Spinal cord (tissue), 10 donors: ENCODE data around the gene C14orf132. TPM values are rescaled to one million over a fixed set of nuclear protein-coding genes. Genes with fewer than 3 reads are reported as not detected.
A peak's percentile ranks its signal among the peaks of the same experiment; 100 is the strongest.

ENCODE experiments used
- DNase-seq, 6 donors: peaks; one replicate each; pipeline versions ENCODE4 v3.0.0 to v3.0.0-alpha.2; 2013 to 2015; ENCODE audit warnings: low spot score in 6 of 6, low read depth in 4 of 6
- H3K27ac ChIP-seq: one replicate; pipeline ENCODE4 v1.5.1; 2013; ENCODE audit warnings: low read depth, low read length, control low read depth
- H3K27me3 ChIP-seq: one replicate; pipeline ENCODE4 v1.6.1; 2013; ENCODE audit warnings: low read length; ENCODE audit not compliant: control insufficient read depth, insufficient read depth
- H3K36me3 ChIP-seq: one replicate; pipeline ENCODE4 v1.6.1; 2013; ENCODE audit warnings: low read length; ENCODE audit not compliant: control insufficient read depth, insufficient read depth
- H3K4me1 ChIP-seq: one replicate; pipeline ENCODE4 v1.6.1; 2013; ENCODE audit warnings: low read length; ENCODE audit not compliant: control insufficient read depth, insufficient read depth
- H3K4me3 ChIP-seq: one replicate; pipeline ENCODE4 v1.5.1; 2013; ENCODE audit warnings: low read depth, low read length, control low read depth
- H3K9me3 ChIP-seq: one replicate; pipeline ENCODE4 v1.6.1; 2013; ENCODE audit warnings: low read length; ENCODE audit not compliant: control insufficient read depth, insufficient read depth
- WGBS: methylation state at CpG from one replicate; pipeline ENCODE4 v1.1.5; 2013; ENCODE audit warnings: missing lambda C conversion rate; ENCODE audit not compliant: insufficient coverage; 5-methylcytosine and 5-hydroxymethylcytosine counted together
- polyA plus RNA-seq, 2 donors: library from polyadenylated mRNA; unstranded; fragments of 120-200 nt; gene quantifications; one replicate each; pipeline ENCODE4 v1.2.1, GENCODE V29; 2013; ENCODE audit not compliant: insufficient read length in 2 of 2
- total RNA-seq, 2 donors: library from RNA; depleted of rRNA in 1 of 2; stranded (reverse); fragments of 120-200 nt in 1 of 2; fragments of >200 nt in 1 of 2; gene quantifications; one replicate each; pipeline versions ENCODE4 v1.2.3 to v1.2.4, GENCODE V29; 2013 to 2014
- donor health status: healthy.

C14orf132 gene
- total and polyA plus RNA-seq, 4 donors = 33.3 to 125 (median 76.0) TPM

- DNase-seq = no peak
- H3K9me3 ChIP-seq = no peaks in the 10 kb centered on the region
- H3K27ac ChIP-seq = no peak overlapping the region
- WGBS = 92% methylated on average over 9 of the region's 9 CpGs
- peaks cover 64% of the 10 kb centered on the region for H3K4me1 ChIP-seq
- no peaks in the 10 kb centered on the region for H3K36me3 ChIP-seq
- H3K4me3 ChIP-seq = no peak overlapping the region
- no peaks in the 10 kb centered on the region for H3K27me3 ChIP-seq
Measured at GRCh38 chr14:96057738-96058137, 18.6 kb downstream of the C14orf132 start.

GRCh38 chr14:96058576-96059200 lies 19.5 kb downstream of the C14orf132 start:
- DNase-seq = peak in 1 of 6 donors; percentile 74
- Histone ChIP-seq H3K27ac (no peak overlapping the region), H3K4me1 (peaks cover 55% of the 10 kb centered on the region), H3K36me3 (no peaks in the 10 kb centered on the region), H3K4me3 (no peak overlapping the region), H3K27me3 (no peaks in the 10 kb centered on the region), H3K9me3 (no peaks in the 10 kb centered on the region)
- 75% methylated on average over 4 of the region's 5 CpGs for WGBS

GRCh38 chr14:96059519-96060135 lies 20.5 kb downstream of the C14orf132 start:
- WGBS = 87% methylated on average over 3 of the region's 3 CpGs
- no peak for DNase-seq
- no peaks in the 10 kb centered on the region for H3K36me3 ChIP-seq
- peaks cover 47% of the 10 kb centered on the region for H3K4me1 ChIP-seq
- no peak overlapping the region for H3K27ac ChIP-seq
- no peak overlapping the region for H3K4me3 ChIP-seq
- no peaks in the 10 kb centered on the region for H3K27me3 ChIP-seq
- H3K9me3 ChIP-seq = no peaks in the 10 kb centered on the region

- peaks cover 47% of the 10 kb centered on the region for H3K4me1 ChIP-seq
- 58% methylated on average over 4 of the region's 7 CpGs for WGBS
- no peaks in the 10 kb centered on the region for H3K9me3 ChIP-seq
- H3K27ac ChIP-seq = no peak overlapping the region
- no peaks in the 10 kb centered on the region for H3K36me3 ChIP-seq
- H3K4me3 ChIP-seq = no peak overlapping the region
- no peaks in the 10 kb centered on the region for H3K27me3 ChIP-seq
- no peak for DNase-seq
Measured at GRCh38 chr14:96060186-96060933, 21.2 kb downstream of the C14orf132 start.

- DNase-seq = no peak
- Histone ChIP-seq H3K27me3 (no peaks in the 10 kb centered on the region), H3K36me3 (no peaks in the 10 kb centered on the region), H3K27ac (no peak overlapping the region), H3K4me1 (peaks cover 40% of the 10 kb centered on the region), H3K4me3 (no peak overlapping the region), H3K9me3 (no peaks in the 10 kb centered on the region)
- 65% methylated on average over 2 of the region's 4 CpGs for WGBS
Measured at GRCh38 chr14:96062010-96062409, 22.8 kb downstream of the C14orf132 start.

GRCh38 chr14:96062506-96062905 lies 23.3 kb downstream of the C14orf132 start:
- no peak for DNase-seq
- WGBS = 92% methylated on average over 6 of the region's 6 CpGs
- Histone ChIP-seq H3K4me3 (no peak overlapping the region), H3K36me3 (no peaks in the 10 kb centered on the region), H3K27ac (no peak overlapping the region), H3K4me1 (peaks cover 36% of the 10 kb centered on the region), H3K27me3 (no peaks in the 10 kb centered on the region), H3K9me3 (no peaks in the 10 kb centered on the region)

- H3K27me3 ChIP-seq = no peaks in the 10 kb centered on the region
- no peak overlapping the region for H3K27ac ChIP-seq
- peaks cover 26% of the 10 kb centered on the region for H3K4me1 ChIP-seq
- H3K36me3 ChIP-seq = no peaks in the 10 kb centered on the region
- H3K4me3 ChIP-seq = no peak overlapping the region
- DNase-seq = no peak
- H3K9me3 ChIP-seq = no peaks in the 10 kb centered on the region
- WGBS = 90% methylated on average over 2 of the region's 5 CpGs
Measured at GRCh38 chr14:96064866-96065265, 25.7 kb downstream of the C14orf132 start.

GRCh38 chr14:96065661-96066459 lies 26.7 kb downstream of the C14orf132 start:
- Histone ChIP-seq H3K36me3 (no peaks in the 10 kb centered on the region), H3K4me1 (peaks cover 16% of the 10 kb centered on the region), H3K27me3 (no peaks in the 10 kb centered on the region), H3K9me3 (no peaks in the 10 kb centered on the region), H3K27ac (no peak overlapping the region), H3K4me3 (no peak overlapping the region)
- WGBS = 54% methylated on average over 8 of the region's 11 CpGs
- peak in 2 of 6 donors; percentile 71 to 86 for DNase-seq

GRCh38 chr14:96066976-96067375 lies 27.8 kb downstream of the C14orf132 start:
- H3K27me3 ChIP-seq = no peaks in the 10 kb centered on the region
- 93% methylated on average over 5 of the region's 5 CpGs for WGBS
- no peak overlapping the region for H3K27ac ChIP-seq
- peaks cover 14% of the 10 kb centered on the region for H3K4me1 ChIP-seq
- H3K4me3 ChIP-seq = no peak overlapping the region
- H3K36me3 ChIP-seq = peaks cover 1% of the 10 kb centered on the region
- H3K9me3 ChIP-seq = no peaks in the 10 kb centered on the region
- DNase-seq = no peak
